ENCODE data around the gene ZDHHC13.
A peak's percentile ranks its signal among the peaks of the same experiment; 100 is the strongest.

ZDHHC13 gene

GRCh38 chr11:19087658-19088057 lies 29.3 kb upstream of the ZDHHC13 start:
- H3K27ac ChIP-seq, result peak overlapping the region; percentile 41; the same call in 1 of the 2 replicates
- TF ChIP-seq, protein P1, sequence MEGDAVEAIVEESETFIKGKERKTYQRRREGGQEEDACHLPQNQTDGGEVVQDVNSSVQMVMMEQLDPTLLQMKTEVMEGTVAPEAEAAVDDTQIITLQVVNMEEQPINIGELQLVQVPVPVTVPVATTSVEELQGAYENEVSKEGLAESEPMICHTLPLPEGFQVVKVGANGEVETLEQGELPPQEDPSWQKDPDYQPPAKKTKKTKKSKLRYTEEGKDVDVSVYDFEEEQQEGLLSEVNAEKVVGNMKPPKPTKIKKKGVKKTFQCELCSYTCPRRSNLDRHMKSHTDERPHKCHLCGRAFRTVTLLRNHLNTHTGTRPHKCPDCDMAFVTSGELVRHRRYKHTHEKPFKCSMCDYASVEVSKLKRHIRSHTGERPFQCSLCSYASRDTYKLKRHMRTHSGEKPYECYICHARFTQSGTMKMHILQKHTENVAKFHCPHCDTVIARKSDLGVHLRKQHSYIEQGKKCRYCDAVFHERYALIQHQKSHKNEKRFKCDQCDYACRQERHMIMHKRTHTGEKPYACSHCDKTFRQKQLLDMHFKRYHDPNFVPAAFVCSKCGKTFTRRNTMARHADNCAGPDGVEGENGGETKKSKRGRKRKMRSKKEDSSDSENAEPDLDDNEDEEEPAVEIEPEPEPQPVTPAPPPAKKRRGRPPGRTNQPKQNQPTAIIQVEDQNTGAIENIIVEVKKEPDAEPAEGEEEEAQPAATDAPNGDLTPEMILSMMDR (conservative IDR thresholded peaks at IDR 0.05; ENCODE audit: low read depth), result no peak
- ChIA-PET POLR2A (ENCODE audit: low non-redundant PET) (no interaction called here), CTCF (no interaction called here)
- DNase-seq (ENCODE audit: low spot score), result peak; percentile 70

DNA sequence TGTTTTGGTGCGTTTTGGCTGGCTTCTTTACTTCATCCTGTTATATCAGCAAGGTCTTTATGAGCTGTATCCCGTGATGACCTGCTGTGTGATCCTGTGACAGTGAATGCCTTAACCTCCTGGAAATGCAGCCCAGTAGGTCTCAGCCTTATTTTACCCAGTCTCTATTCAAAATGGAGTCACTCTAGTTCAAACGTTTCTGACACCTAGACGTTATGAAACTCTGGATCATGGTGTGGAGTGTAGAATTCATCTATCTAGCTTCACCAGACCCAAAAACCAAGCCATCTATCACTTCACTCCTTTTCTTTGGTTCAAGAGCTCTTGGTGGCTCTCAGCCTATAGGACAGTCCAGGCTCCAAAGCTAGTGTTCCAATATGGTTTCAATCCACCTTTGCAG lies 28.2 kb upstream of the ZDHHC13 start:
- ChIA-PET POLR2A (ENCODE audit: low non-redundant PET) (no interaction called here), CTCF (interaction anchor here (1.3 kb wide), 1 partner anchor 18 kb away, joined by 3 read pairs; no protein-coding TSS in a partner anchor)
- TF ChIP-seq, protein P1 (conservative IDR thresholded peaks at IDR 0.05; ENCODE audit: low read depth), result no peak
- no peak for DNase-seq (ENCODE audit: low spot score)
- H3K27ac ChIP-seq, result no peak overlapping the region

- ChIA-PET CTCF (interaction anchor here (0.6 to 1.3 kb wide), 3 partner anchors 11 to 33 kb away, joined by 3 read pairs; no protein-coding TSS in a partner anchor), POLR2A (ENCODE audit: low non-redundant PET) (no interaction called here)
- TF ChIP-seq, protein P1 (conservative IDR thresholded peaks at IDR 0.05; ENCODE audit: low read depth), result no peak
These were observed 27.5 kb upstream of the ZDHHC13 start for GRCh38 chr11:19089421-19089820.

GRCh38 chr11:19091366-19091765 lies 25.6 kb upstream of the ZDHHC13 start:
- ChIA-PET CTCF (interaction anchor here (0.9 kb wide), 1 partner anchor 14 kb away, joined by 4 read pairs; no protein-coding TSS in a partner anchor), POLR2A (ENCODE audit: low non-redundant PET) (no interaction called here)
- TF ChIP-seq, protein P1 (conservative IDR thresholded peaks at IDR 0.05; ENCODE audit: low read depth), result no peak
- DNase-seq (ENCODE audit: low spot score), result no peak
- no peak overlapping the region for H3K27ac ChIP-seq

More at GRCh38 chr11:19089421-19089820, 27.5 kb upstream of the ZDHHC13 start:
- H3K27ac ChIP-seq, result no peak overlapping the region
- DNase-seq (ENCODE audit: low spot score), result peak; percentile 55

DNA sequence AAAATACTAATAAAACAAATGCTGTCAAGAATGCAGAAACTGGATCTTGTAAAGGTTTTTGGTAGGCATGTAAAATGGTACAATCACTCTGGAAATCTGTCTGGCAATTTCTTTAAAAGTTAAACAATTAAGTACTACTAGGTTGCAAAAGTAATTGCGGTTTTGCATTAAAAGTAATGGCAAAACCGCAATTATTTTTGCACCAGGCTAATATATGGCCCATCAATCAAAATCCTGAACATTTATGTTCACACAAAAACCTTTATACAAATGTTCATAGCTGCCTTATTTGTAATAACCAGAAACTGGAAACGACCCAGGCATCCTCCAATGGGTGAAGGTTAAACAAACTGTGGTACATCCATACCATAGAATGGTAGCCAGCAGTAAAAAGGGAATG lies 24.6 kb upstream of the ZDHHC13 start:
- DNase-seq (ENCODE audit: low spot score), result no peak
- CTCF ChIA-PET, result interaction anchor here (0.6 to 1.0 kb wide), 3 partner anchors 9 to 21 kb away, joined by 3 to 4 read pairs (median 3); no protein-coding TSS in a partner anchor
- POLR2A ChIA-PET (ENCODE audit: low non-redundant PET), result no interaction called here

DNA sequence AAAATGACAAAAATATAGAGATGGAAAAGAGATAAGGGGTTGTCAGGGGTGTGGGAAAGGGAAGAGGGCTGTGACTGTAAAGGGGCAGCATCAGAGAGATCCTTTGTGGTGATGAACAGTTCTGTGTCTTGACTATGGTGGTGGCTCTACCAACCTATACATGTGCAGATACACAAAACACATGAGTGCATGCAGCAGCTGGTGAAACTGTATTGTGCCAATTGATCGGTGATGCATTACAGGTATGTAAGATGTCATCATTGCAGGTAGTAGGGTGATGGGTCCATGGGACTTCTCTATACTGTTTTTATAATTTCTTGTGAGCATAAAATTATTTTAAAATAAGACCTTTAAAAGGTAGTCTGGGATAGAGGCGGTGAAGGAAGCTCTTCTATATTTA lies 24.1 kb upstream of the ZDHHC13 start:
- DNase-seq (ENCODE audit: low spot score), result no peak
- ChIA-PET POLR2A (ENCODE audit: low non-redundant PET) (no interaction called here), CTCF (interaction anchor here (0.6 to 1.0 kb wide), 3 partner anchors 9 to 22 kb away, joined by 3 to 4 read pairs (median 3); no protein-coding TSS in a partner anchor)
- no peak overlapping the region for H3K27ac ChIP-seq
- TF ChIP-seq, protein P1 (conservative IDR thresholded peaks at IDR 0.05; ENCODE audit: low read depth), result no peak

More for the DNA sequence above, 24.6 kb upstream of the ZDHHC13 start:
- H3K27ac ChIP-seq, result no peak overlapping the region
- TF ChIP-seq, protein P1 (conservative IDR thresholded peaks at IDR 0.05; ENCODE audit: low read depth), result no peak
